Airway epithelial cell (primary cell): Measurements from ENCODE around the gene SLC25A31. TPM values are rescaled to one million over a fixed set of nuclear protein-coding genes. Genes with fewer than 3 reads are reported as not detected.

ENCODE experiments used
- total RNA-seq: library from RNA; depleted of rRNA; stranded (reverse); fragments of >200 nt; gene quantifications from 2 replicates; pipeline ENCODE4 v1.2.3, GENCODE V29; 2015

Gene SLC25A31
- total RNA-seq: not detected in 2 replicates

DNA sequence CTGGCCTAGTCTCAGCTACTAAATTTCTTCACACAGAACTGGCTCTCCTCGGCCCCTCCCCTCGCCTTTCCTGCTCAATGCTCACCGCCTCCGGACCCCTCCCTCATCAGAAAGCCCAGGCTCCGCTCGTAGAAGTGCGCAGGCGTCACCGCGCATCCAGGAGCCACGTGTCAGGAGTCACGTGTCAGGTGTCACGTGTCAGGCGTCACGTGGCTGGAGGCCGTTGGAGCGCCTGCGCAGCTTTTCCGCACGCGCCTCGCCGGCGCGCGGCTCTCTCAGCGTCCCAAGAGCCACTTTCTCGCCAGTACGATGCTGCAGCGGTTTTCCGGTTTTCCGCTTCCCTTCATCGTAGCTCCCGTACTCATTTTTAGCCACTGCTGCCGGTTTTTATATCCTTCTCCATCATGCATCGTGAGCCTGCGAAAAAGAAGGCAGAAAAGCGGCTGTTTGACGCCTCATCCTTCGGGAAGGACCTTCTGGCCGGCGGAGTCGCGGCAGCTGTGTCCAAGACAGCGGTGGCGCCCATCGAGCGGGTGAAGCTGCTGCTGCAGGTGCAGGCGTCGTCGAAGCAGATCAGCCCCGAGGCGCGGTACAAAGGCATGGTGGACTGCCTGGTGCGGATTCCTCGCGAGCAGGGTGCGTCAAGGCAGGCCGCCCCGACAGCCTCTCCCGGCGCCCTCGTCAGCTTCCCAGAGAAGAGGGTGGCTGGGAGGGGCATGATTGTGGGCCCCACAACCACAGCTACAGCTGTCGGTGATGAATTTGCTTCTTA lies at the start of gene SLC25A31:
Gene SLC25A31, plus strand, starts transcription at position 259 of the 772 bp plus-strand sequence. Its CDS starts 146 bp downstream, at position 405.

DNA sequence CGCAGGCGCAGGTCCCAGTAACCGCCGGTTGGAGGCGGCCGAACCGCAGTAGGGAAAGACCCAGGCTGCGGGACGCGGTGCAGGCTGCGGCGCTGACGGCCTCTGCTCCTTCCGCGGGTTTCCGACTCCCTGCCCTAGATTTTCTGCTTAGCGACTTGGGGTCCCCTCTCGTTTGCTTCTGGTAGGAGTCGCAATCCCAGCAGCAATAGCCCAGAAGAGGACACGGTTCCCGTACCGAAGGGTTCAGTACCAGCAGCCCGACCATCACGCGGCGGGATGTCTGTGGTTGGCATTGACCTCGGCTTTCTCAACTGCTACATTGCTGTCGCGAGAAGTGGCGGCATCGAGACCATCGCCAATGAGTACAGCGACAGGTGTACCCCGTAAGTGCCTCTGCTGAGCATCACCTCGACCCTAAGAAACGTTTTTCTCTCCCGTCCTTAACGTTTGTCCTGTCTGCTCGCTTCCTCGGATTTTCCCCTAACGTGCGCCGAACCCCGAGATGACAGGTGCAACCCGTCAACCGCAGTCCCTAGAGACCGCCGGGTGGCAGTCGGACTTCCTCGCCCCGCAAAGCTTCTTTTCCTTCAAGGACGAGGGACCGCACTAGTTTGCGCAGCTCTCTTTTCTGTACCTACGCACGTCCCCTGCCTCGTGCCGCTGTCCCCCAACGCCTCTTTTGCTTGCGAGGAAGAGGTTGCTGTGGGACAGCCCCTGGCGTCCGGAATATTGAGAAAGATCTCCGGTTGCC lies 52.2 kb downstream of the SLC25A31 start, which contains the start of gene HSPA4L:
Gene HSPA4L, plus strand, starts transcription at position 48 of the 751 bp plus-strand sequence. Its CDS starts 229 bp downstream, at position 277.

Other genes starting within 250 kb of the SLC25A31 start
- 2.1 and 4.9 TPM in 2 replicates for gene INTU, start 97.4 kb upstream of the SLC25A31 start, total RNA-seq
- gene HSPA4L, start 51.9 kb downstream of the SLC25A31 start, total RNA-seq: 44.9 and 45.2 TPM in 2 replicates
- 9.7 and 13.1 TPM in 2 replicates for gene PLK4, start 150.5 kb downstream of the SLC25A31 start, total RNA-seq
- 8.7 and 8.8 TPM in 2 replicates for gene MFSD8, start 234.8 kb downstream of the SLC25A31 start, total RNA-seq
- 2.5 and 4.9 TPM in 2 replicates for gene ABHD18, start 235.0 kb downstream of the SLC25A31 start, total RNA-seq